Activated CD8-positive, alpha-beta memory T cell treated with anti-CD3 and anti-CD28 coated beads, Interleukin-2, amount 50 U/mL, for 24 hours (primary cell): ENCODE data around the gene RIMKLB.

Source experiments
- DNase-seq: peaks from one replicate; pipeline ENCODE4 v3.0.0-alpha.2; 2020; ENCODE audit errors: extremely low read depth

Gene RIMKLB, protein sequence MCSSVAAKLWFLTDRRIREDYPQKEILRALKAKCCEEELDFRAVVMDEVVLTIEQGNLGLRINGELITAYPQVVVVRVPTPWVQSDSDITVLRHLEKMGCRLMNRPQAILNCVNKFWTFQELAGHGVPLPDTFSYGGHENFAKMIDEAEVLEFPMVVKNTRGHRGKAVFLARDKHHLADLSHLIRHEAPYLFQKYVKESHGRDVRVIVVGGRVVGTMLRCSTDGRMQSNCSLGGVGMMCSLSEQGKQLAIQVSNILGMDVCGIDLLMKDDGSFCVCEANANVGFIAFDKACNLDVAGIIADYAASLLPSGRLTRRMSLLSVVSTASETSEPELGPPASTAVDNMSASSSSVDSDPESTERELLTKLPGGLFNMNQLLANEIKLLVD

DNA sequence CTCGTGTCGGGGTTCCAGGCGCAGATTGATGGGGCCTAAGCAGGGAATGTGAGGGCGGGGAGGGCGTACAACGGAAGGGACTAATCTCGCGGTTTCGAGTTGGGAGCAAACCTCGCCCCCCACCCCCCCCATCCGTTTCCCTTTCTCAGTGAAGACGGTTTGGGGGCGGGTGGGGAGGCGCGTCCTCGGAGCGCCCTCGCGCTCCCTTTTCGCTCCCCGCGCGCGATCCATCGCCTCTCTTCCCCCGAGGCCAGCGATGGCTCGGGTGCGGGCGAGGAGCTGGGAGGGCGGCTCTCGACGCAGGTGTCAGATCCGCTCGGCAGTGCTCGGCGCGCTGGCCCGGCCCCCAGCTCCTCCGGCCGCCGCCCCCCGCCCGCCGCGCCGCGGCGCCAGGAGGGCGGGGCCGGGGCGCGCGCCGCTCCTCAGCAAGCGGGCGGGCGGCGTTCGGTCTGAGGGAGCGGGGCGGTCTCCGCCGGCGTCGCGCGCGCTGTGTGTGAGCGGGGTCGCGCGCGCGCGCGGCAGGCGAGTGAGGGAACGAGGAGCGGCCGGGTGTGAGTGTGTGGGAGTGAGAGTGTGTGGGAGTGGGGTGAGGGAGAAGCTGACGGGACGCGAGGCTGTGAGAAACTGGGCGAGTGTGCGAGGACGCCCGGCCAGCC, at the start of gene RIMKLB:
Gene RIMKLB, plus strand, starts transcription at position 516 of the 656 bp plus-strand sequence. CDS start 15,876 bp downstream, outside the sequence.
- peak; percentile 19 for DNase-seq

DNA sequence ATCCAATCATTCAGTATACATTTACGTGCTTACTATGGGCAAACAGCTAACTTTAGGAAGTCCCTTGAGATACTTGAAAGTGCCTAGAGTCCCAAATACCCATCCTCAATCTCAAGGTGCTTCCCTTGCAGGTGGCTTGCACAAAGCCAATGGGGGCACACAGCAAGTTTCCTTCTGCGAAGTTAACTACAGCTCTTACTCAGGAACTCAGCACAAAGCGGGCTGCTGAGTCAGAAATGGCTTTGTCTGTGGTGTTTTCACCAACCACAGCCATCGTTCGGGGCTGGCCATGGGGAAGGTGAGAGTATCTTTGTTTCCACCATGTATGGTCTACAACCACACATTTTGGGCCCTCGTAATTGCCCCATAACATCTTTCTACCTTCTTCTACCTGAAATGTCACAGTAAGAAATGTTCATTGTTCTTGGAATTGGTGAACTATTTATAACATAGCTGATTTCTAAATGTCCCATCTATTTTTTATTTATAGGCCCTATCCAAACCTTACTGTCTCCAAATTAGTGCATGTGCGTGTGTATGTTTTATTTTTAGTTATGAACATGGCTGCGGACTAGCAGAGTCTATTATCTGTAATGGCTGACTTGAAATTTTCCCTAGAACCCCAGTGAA, 49.1 kb upstream of the RIMKLB start:
- DNase-seq, result peak; percentile 51

DNA sequence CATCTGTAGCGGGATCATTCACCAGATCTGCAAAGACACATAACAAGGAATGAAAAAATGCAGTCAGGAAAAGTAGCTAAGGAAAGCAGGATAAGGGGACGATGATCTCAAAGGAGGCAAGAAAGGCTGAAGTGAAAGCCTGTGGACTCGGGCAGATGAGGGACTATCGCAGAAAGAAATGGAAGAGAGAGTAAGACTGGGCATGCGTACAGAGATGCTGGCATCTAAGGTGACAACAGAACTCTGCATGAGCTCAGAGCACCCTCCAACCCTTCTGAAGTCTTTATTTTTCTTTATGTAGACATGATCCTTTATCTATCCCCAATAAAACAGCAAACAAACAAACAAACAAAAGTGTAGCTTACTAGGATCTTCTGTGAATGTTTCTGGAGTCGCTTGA, 42.4 kb upstream of the RIMKLB start:
- no peak for DNase-seq

DNA sequence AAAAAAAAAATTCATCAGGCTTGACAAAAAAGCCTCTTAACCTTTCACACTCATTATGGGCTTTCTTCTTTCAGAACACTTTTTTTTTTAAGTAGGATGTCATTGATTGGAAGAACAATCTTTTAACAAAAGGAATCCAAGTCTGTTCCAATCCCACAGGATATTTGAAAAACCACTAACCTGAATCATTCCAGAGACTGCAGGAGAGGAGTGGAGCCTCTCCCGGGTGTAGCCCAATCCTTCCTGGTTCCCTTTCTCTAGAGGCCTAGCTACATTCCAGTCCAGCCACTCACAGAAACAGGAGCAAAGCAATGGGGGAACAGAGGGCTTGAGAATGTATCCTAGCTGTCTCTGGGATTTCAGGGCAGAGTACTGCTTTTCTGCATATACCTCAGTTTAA, 39.4 kb upstream of the RIMKLB start:
- DNase-seq, result no peak

DNA sequence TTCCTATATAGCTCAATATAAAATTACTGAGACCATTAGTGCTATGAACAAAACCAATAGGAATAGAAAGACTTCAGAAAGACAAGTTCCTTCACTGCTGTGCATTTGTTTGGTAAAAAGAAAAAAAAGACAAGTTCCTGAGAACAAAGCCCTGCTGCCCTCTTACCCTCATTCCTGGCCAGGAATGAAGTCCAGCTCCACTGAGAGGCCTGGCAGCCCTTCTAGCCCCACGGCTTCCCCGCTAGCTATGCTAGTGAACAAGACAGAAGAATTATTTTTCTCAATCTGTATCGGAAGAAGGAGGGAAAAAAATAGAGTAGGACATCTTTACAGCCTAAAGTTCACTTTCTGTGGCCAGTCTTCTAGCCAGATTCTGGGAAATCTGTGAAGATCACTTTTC, 36.8 kb upstream of the RIMKLB start:
- DNase-seq, result no peak

DNA sequence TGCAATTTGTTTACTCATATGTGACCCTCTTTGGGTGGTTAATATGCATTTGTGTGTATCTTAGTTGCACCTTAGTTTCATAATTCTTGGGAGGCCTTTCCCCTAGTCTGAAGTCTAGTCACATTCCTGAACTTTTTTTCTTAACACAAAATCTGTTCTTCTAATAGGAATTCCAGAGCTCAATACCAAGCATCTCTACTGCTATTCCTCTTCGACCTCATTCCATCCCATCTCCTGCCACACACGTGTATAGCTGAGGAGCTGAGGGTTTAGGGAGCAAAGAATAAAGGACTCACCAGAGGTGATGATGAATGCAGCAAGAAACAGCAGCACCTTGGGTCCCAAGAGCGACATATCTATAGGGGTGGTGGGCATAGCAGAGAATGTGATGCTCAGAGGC, 36.0 kb upstream of the RIMKLB start:
- DNase-seq, result no peak

DNA sequence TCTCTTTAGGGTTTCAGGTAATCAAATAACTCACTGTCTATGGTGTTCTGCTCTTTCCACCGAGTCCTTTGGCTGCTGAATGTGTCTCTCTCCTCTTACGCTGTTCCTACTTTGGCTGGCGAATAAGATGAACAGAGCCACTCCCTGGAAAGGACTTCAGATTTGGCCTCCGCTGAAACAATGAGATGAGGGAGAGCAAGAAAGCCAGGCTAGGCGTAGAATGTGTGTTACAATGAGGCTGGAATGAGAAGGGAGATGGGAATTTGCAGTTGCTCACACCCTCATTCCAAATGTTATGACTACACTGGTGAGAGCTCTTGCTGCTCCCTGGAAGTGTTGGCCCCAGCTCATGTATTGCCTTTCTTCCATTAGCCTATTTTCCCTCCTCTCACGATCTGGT, 35.2 kb upstream of the RIMKLB start, which contains the start of gene MFAP5:
Gene MFAP5, minus strand, starts transcription at position 234 of the 400 bp plus-strand sequence. CDS start 722 bp downstream, outside the sequence.
- DNase-seq, result no peak

DNA sequence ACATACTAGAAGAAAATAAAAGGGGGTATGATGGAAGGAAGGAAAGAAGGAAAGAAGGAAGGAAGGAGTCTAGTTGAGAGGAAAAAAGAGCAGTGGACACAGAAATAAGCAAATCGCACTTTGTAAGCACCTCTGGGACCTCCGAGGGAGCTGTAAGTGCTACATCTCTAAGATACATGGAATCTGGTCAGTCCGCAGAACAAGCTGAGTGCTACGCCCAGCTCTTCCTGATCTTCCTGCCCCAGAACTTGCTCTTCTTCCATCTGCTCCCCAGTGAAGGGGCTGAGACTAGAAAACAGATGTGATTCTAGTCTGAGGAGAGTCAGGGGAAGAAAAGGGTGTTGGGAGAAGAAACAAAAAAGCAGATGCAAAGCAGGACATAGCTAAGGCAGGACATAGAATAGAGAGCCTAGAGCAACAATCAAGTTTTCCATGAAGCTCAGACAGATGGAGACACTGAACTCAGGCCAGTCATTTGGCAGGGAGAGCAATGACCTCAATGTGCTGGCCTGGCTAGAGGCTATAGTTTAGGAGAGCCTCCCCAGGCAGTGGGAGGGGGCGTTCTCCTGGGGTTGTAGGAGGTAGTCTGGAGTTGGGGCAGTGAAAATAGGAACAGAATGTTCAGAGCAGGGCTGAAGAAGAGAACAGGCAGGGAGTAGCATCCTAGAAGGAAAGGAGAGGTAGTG, 33.4 kb upstream of the RIMKLB start:
- no peak for DNase-seq

DNA sequence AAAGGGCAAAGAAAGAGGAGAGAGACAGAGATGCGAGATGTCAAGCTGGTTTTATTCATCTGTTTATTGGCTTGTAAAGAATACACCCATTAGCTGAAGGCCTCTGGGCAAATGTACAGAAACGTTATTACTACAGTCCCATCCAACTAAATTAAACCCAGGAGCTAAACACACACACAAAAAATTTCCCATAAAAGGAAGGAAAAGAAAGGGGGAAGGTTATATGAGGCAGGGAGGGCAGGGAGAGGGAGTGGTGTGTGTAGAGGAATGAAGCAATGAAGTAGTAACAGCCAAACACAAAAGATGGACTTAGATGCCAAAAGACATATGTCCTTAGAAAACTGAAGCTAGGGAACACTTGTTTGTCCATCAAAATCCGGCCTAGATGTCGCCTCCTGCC, 32.0 kb upstream of the RIMKLB start:
- no peak for DNase-seq

DNA sequence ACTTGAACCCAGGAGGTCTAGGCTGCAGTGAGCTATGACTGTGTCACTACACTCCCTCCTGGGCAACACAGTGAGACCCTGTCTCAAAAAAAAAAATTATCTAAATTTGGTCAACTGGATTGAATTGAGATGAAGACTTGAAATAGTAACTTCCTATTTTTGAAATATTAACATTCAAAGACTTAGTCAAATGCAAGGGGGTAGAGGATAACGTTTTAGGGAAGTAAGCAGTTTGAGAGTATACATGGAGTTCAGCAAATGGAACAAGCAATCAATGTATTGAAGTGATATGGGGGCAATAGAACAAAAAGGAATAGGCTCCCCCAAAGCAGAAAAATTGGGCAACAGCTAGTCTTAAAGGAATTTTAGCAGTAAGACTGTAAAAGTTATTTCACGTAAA, 30.5 kb upstream of the RIMKLB start:
- no peak for DNase-seq

DNA sequence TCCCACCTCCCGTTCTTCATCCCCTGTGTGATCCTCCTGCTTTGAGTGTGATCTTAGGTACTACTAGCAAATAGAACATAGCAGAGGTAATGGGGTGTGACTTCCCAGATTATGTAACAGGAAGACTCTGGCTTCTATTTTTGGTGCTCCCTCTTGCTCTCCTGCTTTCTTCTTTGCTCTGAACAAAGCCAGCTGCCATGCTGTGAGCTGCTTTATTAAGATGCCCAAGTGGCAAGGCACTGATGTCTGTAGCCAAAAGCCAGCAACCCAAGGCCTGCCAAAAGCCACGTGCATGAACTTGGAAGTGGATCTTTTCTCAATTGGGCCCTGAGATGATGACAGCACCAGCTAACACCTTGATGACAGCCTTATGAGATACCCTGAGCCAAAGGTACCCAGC, 29.4 kb upstream of the RIMKLB start:
- no peak for DNase-seq

DNA sequence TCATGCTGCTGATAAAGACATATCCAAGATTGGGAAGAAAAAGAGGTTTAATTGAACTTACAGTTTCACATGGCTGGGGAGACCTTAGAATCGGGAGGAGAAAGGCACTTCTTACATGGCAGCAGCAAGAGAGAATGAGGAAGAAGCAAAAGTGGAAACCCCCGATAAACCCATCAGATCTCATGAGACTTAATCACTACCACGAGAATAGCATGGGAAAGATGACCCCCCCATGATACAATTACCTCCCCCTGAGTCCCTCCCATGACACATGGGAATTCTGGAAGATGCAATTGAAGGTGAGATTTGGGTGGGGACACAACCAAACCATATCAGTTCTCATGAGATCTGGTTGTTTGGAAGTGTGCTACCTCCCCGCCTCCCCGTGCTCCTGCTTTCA, 25.4 kb upstream of the RIMKLB start:
- DNase-seq, result no peak

DNA sequence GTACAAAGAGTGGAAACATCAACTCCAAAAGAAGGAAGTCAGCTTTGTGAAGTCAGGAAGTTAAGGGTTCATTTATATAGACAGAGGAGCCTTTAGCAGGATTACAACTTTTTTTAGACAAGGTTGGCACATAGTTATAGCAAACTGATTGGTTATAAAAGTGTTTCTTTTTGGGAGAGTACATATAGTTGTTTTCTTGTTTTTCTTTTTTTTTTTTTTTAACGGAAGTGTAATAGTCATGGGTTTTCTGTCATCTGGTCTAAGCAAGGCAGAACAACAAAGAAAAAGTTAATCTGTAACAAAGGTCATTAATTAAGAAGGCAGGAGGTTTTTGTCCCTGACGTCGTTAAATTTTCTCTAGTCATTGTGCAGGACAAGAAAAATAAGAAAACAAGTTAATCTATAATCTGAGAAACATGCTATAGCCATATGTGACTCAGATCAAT, 22.2 kb upstream of the RIMKLB start:
- no peak for DNase-seq

DNA sequence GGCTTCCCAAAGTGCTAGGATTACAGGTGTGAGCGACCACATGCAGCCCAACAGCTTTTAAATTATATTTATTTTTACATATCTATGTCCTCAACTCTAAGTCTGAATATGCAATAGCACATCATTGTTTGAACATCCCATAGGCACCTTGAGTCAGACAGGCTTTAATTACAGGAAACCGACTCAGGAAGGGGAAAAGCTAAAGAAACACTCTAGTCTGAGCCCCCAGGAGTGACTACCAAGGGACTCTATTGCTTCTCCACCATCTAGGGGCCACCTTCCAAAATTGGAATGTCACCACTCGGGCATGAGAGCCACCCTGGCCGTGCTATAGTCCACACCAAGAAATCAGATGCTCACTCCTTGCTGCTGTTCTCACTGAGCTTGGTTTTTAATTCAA, 21.1 kb upstream of the RIMKLB start:
- DNase-seq, result no peak

DNA sequence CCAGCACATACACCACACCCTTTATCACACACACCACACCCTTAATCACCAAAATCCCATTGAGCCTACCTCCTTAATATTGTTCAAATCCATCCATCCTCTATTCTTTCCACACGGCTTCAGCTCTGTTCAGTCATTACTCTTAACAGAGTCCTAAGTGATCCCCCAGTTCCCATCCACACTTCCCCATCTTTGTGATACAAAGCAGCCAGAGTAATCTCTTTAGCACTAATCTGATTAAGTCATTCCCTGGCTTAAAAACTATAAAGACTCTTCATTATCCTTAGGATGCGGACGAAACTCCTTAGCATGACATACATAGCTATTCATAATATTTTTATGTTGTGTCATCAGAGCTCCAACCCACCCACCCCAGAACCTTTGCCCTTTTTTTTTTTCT, 20.4 kb upstream of the RIMKLB start:
- no peak for DNase-seq

DNA sequence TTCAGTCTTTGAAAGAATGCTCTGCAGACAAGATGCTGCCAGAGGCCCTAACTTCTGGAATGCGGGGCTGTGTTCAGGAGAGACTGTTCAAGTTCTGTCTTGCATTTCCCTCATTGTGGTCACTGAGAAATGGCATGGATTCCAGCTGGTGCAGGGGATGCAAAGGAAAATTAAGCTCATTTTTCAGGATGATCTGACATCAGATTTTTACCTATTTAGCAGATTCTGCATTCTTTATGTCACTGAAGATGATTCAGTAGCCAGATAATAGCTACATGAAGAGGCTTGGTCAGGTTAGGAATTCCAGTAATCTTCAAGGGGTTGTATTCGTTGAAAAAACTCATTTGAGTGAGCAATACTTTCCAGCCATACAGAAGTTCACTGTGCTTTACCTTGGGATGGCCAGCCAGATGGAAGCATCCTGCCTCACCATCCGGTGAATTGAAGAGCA, 19.1 kb upstream of the RIMKLB start:
- no peak for DNase-seq

DNA sequence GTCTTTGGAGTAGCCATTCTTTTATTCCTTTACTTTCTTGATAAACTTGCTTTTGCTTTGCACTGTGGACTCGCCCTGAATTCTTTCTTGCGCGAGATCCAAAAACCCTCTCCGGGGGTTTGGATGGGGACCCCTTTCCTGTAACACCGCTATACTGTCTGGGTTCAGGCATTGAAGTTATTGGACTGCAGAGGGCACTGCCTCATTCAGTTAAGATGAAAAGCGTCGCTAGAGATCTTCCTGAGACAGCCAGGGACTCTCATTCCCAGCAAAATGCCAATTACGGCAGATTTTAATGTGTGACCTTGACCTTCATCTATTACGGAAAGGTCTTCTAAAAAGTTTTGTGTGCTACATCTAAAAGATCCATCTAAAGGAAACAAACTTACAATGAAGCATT, 17.3 kb upstream of the RIMKLB start:
- no peak for DNase-seq

DNA sequence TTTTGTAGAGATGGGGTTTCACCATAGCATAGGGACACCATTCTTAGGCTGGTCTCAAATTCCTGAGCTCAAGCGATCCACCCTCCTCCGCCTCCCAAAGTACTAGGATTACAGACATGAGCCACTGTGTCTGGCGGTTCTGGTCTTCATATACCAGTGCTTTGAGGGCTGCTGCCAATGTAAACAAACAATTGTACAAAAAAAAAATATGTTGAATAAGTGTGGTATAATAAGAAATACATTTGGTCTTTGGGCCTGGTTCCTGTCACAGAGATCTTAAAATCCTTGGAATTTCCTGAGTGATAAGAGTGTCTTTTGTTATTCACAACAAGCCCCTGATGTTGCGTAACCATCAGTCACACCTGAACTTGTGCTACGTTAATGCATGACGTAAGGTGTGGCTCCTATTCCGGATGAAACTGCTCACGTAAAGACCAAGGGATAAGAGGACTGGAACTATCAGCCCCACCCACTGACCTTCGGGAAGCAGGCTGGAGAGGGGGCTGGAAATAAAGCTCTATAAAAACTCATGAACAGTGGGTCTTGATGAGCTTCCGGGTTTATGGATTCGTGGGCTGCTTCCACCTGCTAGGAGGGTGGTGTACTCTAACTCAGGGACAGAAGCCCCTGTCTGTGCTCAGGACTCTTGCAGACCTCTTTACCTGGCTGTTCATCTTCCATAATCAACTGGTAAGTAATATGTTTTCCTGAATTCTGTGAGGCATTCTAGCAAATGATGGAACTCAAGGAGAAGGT, 16.5 kb upstream of the RIMKLB start:
- no peak for DNase-seq

DNA sequence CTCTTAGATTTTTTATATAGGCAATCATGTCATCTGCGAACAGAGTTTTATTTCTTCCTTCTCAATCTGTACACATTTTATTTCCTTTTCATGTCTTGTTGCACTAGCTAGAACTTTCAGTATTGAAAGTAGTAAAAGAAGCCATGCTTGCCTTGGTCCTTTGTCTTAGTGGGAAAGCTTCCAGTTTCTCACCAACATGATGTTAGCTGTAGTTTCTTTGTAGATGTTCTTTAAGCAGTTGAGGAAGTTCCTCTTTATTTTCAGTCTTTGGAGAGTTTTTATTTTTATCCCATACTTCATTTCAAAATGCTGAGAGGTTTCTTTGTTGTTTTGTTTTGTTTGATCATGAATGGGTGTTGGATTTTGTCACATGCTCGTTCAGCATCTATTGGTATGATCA, 12.7 kb upstream of the RIMKLB start:
- no peak for DNase-seq

DNA sequence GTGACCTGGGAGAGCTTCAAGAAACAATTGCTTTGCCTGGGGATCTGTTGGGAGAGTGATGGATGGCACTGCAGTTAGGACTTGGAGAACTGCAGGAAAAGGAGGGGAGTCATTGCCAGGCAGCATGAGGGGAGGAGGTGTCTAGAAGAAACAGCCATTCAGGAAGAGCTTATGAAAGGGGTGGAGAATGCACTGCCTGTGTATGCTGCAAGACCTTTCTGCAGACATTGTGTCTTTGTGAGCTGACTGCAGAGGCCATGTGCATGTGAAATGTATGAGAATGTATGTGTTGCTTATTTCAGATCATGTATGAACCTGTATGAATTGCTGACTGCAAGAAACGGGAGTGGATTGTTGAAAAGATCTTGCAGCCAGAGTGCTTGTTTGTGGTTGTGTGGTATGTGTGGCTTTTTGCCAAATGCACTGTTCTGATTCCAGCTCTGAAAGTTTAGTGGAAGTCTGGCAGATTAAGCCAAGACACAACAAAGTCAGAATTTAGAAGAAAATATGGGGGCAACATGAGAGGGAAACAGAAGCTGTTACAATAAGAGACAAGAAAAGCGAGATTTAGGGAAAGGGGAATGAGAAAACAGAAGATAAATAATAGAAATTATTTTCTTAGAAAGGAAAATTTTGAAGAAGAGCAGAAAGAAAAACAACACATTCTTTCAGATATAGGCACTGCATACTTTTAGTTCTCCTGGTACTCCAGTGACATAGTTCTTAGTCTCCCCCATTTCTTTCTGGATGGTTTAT, 9.8 kb upstream of the RIMKLB start:
- DNase-seq, result no peak

DNA sequence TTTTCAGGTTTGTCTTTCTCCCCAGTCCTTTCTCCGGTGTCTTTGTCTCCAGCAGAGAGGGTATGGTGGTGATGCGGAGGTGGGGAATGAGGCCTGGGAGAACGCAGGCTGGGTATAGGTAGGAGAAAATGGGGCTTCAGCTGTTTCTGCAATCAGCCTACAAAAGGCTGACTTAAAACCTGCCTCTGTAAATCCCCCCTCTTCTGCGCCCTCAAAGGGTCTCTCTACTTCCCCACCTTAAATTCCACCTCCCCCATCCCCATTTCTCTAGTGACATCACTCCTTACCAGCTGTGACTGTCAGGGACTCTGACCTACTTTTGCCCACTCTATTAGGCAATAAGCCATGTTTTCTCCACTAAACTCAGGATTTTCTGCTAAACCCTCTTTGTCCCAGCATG, 8.1 kb upstream of the RIMKLB start:
- DNase-seq, result no peak
